WTC11 (cell line): ENCODE data around the gene MYOC.

ENCODE experiments used
- TCF7 ChIP-seq: sonication (generic); formaldehyde crosslinking; IDR thresholded peaks from 2 replicates; pipeline ENCODE4 v1.8.0; 2022; ENCODE audit warnings: mild to moderate bottlenecking, low read depth, missing genetic modification reagents, moderate library complexity
- TF ChIP-seq, protein P1 (sequence below): sonication (generic); formaldehyde crosslinking; conservative IDR thresholded peaks from 2 replicates; pipeline ENCODE4 v1.8.1; 2022; ENCODE audit warnings: mild to moderate bottlenecking, missing genetic modification reagents
- TF ChIP-seq, protein P2 (sequence below): sonication (generic); formaldehyde crosslinking; IDR thresholded peaks from 2 replicates; pipeline ENCODE4 v1.8.1; 2022; ENCODE audit warnings: missing genetic modification reagents, borderline replicate concordance

DNA sequence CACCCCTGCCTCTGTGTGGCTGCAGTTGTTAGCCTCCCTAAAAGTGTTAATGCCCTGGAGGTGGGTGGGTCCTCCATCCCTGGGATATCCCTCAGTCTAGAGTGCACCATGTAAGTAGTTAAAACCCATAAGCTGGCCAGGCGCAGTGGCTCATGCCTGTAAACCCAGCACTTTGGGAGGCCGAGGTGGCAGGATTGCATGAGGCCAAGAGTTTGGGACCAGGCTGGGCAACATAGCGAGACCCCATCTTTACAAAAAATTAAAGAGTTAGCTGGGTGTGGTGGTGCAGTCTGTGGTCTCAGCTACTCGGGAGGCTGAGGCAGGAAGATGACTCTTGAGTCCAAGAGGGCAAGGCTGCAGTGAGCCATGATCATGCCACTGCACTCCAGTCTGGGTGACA, 10.3 kb downstream of the MYOC start:
- TF ChIP-seq, protein P1, sequence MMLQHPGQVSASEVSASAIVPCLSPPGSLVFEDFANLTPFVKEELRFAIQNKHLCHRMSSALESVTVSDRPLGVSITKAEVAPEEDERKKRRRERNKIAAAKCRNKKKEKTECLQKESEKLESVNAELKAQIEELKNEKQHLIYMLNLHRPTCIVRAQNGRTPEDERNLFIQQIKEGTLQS: no peak
- TF ChIP-seq, protein P2, sequence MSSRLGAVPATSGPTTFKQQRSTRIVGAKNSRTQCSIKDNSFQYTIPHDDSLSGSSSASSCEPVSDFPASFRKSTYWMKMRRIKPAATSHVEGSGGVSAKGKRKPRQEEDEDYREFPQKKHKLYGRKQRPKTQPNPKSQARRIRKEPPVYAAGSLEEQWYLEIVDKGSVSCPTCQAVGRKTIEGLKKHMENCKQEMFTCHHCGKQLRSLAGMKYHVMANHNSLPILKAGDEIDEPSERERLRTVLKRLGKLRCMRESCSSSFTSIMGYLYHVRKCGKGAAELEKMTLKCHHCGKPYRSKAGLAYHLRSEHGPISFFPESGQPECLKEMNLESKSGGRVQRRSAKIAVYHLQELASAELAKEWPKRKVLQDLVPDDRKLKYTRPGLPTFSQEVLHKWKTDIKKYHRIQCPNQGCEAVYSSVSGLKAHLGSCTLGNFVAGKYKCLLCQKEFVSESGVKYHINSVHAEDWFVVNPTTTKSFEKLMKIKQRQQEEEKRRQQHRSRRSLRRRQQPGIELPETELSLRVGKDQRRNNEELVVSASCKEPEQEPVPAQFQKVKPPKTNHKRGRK: no peak
- TF ChIP-seq TCF7 (CRISPR knock-in tag): no peak
